ENCODE results near the gene MEGF11. TPM values are rescaled to one million over a fixed set of nuclear protein-coding genes. Genes with fewer than 3 reads are reported as not detected.

The MEGF11 gene
- total RNA-seq, 1 donor from 2014 or later = 0.10 TPM

GRCh38 chr15:66170042-66170441 is 83.5 kb downstream of the MEGF11 start:
- DNase-seq = no peak

DNA sequence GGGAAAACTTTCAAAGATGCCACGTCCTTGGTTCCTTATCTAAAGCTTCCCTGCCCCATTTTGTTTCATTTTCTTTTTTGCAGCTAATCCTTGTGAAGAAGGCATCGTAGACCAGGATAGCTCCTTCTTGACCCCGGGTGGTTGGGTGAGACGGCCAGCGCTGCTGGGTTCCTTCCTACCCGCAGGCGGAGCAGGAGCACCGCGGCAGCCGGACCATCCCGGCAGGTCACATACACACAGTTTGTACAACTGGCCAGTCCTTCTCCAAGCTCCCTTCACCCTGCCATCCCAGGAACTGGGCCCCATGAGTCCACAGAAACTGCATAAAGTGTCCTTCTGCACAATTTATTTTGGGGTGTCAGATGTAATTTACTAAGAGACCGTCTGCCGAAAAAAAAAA is 83.9 kb downstream of the MEGF11 start:
- DNase-seq = no peak

DNA sequence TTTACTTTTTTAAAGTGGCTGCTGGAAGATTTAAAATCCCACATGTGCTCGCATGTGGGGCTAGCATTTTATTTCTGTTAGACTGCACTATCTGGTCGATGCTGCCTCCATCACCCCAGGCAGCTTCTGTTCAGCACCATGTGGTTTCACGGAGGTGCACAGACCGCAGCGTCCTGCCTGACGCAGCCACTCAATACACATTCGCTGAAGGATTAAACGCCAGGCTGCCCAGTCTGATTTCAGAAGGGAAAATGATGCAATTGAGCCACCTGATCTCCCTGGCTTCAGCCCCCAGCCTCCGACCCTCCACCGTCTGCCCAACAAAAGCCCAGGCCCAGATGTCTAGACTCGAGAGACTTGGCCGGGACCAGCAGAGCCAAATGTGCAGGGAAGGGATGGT is 84.5 kb downstream of the MEGF11 start:
- DNase-seq = no peak

- no peak for DNase-seq
These were observed 85.7 kb downstream of the MEGF11 start for GRCh38 chr15:66167854-66168253.

- no peak for DNase-seq
These were observed 87.7 kb downstream of the MEGF11 start for GRCh38 chr15:66165856-66166255.

- peak; percentile 26 for DNase-seq
These were observed 88.8 kb downstream of the MEGF11 start for GRCh38 chr15:66164788-66165187.

GRCh38 chr15:66163553-66163952 is 90.0 kb downstream of the MEGF11 start:
- DNase-seq = peak; percentile 26

- DNase-seq = no peak
These were observed 91.3 kb downstream of the MEGF11 start for GRCh38 chr15:66162286-66162685.

DNA sequence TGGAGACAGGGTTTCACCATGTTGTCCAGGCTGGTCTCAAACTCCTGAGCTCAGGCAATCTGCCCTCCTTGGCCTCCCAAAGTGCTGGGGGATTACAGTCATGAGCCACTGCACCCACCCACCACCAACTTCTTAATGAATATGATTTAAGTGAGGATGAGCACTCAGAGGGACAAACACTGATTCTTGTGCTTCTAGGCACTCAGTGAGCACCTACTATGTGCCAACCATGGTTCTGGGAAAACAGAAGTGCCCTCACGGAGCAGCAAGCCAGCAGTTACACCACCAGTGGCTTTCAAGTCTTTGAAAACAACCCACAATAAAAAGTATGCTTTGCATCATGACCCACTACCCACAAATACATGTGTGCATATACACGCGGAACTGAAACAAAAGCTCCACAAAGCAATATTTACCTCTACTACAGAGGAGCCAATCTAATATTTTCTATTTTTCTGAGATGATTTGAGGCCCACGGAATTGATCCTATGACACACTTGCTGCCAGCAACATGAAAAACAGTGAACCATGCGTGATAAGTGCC is 91.9 kb downstream of the MEGF11 start:
- no peak for DNase-seq

- DNase-seq = no peak
These were observed 92.4 kb downstream of the MEGF11 start for GRCh38 chr15:66161108-66161507.

DNA sequence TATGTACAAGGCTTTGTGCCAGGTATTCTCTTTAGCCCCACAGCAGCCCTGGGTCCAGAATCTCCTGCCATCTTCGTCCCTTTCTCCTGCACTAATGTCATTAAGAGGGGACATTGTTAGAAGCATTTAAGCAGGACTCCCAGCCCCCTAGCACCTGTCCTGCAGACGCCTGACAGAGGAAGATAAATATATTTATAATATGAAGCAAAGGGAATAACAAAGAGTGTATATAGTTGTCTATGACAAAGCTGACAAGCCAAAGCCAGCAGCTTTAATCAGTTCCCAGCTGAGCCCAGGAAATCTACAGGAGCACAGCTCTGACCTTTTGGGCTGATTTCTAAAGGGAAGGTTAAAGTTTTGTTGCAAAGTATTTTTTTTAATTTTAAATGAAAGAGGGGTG is 96.0 kb downstream of the MEGF11 start:
- no peak for DNase-seq

DNA sequence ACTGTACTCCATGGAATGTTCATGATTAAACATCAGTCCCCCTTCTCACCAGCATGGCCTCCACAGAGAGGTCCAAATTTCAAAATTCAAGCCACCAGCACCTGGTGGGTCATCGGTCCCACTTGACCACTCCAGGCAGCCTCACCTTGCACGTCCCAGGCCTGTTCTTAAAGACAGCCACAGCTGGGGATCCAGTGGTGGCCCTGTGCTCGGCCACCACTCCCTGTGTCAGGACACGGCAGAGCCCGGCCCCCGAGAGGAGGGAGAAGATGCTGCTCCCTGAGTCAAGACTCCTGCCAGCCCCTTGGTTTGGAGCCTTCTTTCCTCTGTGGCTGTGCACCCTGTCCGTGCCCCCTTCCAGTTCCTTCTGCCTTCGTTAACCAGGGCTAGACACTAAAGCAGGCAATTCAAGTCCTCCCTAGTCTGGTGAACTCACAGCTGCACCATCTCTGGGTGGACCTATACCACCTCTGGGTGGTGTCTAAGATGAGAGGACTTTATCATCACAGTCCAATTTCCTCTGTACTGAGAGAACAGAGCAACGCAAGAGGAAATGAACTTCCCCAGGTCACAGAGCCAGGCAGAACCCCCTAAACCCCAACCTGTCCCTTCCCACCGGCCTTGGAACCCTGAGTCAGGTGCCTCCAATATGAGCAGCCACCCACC is 97.1 kb downstream of the MEGF11 start:
- DNase-seq = no peak

DNA sequence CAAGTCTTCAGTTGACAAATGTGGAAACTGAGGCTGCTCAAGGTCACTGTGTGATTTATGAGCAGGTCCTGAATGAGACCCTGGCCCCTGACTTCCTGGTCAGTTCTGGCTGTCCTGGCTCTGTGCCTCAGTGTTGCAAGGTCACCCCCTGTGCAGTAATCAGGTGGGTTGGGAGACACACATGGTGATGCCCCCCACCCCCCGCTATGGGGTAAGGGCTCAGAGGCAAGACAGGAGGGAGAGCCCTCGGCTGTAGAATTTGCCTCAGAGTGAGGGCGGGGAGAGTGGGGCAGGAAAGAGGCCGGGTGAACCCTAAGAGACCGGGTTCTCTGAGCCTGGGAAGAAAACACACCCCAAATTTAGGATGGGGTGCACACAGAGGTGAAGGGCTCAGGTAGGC is 98.5 kb downstream of the MEGF11 start:
- DNase-seq = no peak

GRCh38 chr15:66154581-66154980 is 99.0 kb downstream of the MEGF11 start:
- DNase-seq = no peak

DNA sequence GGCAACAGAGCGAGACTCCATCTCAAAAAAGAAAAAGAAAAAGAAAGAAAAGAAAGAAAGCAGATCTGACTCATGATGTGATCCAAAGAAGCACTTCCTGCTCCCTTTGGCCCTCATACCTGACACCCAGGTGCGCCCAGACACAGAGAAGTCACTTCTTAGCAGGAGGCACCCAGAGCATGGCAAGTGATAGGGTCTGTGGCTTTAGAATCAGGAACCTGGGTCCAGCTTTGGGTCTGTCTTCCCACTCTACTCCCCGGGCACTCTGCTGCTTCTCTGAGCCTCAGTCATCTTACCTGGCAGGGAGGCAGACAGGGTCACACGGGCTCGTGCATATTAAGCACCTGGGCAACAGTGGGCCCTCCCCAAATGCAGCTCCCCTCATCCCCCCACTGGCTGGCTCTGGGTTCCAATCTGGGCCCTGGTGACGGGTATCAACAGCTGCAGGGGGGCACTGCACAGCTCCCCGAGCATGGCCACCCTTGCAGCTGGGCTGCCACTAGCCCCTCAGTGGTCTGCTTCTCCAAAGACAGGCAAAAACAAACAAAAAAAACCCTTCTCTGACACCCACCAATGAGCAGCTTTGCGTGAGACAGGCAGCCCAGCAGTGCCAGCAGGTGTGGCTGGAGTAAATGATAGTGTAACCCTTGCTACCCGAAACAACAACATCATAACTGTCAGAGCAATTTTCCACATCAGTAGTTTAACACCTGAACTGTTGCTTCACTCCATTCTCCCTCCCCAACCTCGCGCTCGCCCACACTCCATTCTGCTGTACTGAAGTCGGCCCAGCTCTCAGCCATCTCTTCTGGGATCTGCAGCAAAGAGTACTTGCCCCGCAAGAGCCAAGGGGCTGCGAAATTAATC is 99.8 kb downstream of the MEGF11 start:
- DNase-seq = no peak

DNA sequence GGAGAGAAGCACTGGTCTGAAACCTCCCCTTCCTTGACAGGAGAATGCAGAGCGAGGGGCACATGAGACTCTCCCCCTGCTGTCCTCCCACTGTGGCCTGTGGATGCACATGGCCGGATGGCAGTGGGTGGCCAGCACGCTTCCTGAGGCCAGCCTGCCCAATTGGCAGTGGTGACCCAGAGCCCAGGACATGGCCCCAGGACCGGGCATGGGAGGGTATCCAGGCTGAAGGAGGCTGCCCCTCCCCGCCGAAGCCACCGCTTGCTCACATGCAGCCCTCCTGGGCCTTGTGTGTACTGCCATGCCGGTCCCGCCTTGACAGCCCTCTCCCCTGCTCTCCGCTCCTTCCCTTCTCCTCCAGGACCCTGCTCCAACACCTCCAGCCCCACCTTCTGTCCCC is 100.9 kb downstream of the MEGF11 start:
- no peak for DNase-seq

DNA sequence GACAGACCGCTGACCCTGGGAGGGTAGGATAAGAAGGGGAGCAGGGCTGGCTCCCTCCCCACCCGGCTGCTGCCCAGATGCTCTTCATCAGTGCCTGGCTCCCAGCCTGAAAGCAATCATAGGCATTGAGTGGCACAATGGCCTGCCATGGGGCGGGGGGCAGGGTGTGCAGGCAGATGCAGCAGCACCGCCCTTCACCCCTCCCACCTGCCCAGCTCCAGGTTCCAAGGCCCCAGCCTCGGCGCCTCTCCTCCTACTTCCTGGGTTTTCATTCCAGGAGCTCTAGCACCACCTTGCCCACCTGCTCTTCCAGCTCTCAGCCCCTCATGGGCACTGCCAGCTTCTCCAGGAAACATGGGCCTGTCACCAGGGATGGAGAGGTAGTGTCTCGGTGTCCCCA is 101.7 kb downstream of the MEGF11 start:
- DNase-seq = peak; percentile 40

- DNase-seq = no peak
These were observed 103.7 kb downstream of the MEGF11 start for GRCh38 chr15:66149871-66150270.

- no peak for DNase-seq
These were observed 105.4 kb downstream of the MEGF11 start for GRCh38 chr15:66148187-66148586.

DNA sequence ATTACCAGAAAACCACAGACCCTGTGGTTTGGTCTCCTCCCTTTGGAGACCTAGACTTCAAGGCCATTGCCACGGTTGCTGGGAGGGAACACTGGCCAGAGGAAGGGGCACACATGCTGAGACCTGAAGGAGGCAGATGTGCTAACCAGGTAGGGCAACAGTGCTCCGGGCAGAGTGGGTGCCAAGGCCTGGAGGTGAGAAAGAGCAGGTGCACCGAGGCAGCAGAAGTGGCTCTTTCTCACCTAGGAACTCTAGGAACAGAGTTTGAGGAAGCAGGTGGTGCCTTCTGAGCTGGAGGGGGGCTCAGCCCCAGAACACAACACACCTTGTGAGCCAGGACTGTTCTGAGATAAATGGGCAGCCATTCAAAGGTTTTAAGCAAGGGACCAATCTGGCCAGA is 106.1 kb downstream of the MEGF11 start:
- DNase-seq = no peak

GRCh38 chr15:66145726-66146182 is 107.8 kb downstream of the MEGF11 start:
- no peak for DNase-seq

DNA sequence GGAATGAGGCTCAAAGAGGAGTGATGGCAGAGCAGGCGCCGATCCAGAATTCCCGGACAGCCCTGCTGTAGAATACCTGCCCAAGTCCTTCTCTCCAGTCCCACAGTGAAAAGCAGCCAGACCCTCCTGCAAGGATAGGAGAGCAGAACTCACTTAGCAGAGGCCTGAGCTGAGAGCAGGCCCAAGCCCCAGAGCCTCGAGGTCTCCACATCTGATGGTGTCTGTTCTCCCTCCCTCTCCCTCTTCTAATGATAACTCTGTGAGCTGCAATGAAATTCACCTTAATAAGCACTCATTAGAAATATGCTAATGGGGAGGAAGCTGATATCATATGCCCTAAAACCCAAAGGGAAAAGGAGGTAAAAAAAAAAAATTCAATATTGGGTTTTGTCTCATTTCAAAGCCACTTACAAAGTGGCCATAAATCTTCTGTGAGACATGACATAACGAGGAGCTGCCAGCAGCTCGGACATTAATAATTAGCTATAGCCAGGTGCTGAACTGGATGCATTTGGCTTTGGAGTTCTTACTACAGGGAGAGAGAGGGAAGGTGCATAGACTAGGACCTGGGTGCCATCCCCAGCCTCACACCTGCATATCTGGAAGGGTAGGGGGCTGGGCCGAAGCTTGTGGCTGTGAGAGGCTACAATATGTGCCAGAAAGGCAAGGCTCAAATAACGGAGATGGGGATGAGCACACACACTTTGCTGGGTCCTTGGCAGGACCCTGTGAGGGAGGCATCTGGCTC is 108.4 kb downstream of the MEGF11 start:
- DNase-seq = no peak

DNA sequence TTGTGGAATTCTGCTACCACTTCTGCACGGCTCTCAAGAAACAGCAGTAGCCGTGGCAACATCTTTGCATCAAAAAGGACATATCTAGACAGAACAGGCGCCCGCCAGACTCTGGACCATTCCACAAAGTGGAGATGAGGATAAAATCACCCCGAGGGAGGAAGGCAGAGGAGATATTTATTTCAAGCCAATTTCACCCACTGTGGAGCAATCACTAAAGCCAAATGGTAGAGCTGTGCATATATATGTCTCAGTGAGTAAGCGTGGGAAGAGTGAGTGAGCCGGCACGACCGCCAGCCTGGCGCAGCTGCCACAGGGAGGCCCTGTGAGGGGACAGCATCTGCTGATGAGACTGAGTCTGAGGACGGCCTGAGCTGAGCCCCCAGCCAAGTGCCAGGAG is 111.3 kb downstream of the MEGF11 start:
- peak; percentile 90 for DNase-seq

Measured in tongue (tissue), 2 donors.